Measurements from ENCODE around the gene TSPEAR.

The TSPEAR gene

DNA sequence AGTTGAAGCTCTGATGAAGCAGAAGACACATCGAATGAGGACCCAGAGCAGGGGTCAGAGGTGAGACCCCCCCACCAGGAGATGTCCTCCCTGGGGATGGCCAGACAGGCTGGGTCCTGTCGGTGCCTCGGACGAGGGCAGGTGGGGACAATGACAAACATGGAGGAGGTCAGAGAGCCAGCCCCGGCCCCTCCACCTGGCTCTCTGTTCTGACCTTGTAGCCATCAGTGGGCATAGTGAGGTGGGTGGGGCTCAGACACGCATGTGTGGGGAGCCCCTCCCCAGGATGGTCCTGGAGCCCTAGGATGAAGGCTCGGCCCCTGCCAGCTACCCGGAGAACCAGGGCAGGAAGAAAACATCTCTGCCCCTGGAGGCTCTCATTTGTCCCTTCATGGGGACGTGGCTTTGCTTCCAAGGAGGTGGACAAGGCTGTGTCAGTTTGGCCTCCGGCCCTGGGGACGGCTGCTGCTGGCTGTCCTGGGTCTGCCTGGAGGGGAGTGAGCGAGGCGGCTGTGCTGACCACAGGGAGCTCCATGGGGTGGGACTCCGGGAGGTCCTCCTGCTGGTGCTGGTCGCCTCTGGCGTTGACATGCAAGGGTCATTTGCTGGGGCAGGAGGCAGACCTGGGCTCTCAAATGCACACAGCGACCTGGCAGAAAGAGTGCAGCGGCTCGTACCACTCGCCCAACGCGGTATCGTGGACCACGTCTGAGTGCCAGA is 121.6 kb downstream of the TSPEAR start:
- in situ Hi-C loops (cut with MboI; ENCODE audit: low sequenced_read_pairs, unreplicated experiment): no loop called here
- TF ChIP-seq CTCF (IDR thresholded peaks at IDR 0.05; ENCODE audit: borderline replicate concordance, control extremely low read depth, extremely low read depth, insufficient read depth, missing control alignments): no peak
- DNase-seq (ENCODE audit: low spot score): no peak

GRCh38 chr21:44589094-44589493 is 122.3 kb downstream of the TSPEAR start:
- in situ Hi-C loops (cut with MboI; ENCODE audit: low sequenced_read_pairs, unreplicated experiment): no loop called here
- TF ChIP-seq CTCF (IDR thresholded peaks at IDR 0.05; ENCODE audit: borderline replicate concordance, control extremely low read depth, extremely low read depth, insufficient read depth, missing control alignments): no peak
- DNase-seq (ENCODE audit: low spot score): no peak

GRCh38 chr21:44585892-44586291 is 125.5 kb downstream of the TSPEAR start:
- in situ Hi-C loops (cut with MboI; ENCODE audit: low sequenced_read_pairs, unreplicated experiment): no loop called here
- DNase-seq (ENCODE audit: low spot score): no peak
- no peak for TF ChIP-seq CTCF (IDR thresholded peaks at IDR 0.05; ENCODE audit: borderline replicate concordance, control extremely low read depth, extremely low read depth, insufficient read depth, missing control alignments)

DNA sequence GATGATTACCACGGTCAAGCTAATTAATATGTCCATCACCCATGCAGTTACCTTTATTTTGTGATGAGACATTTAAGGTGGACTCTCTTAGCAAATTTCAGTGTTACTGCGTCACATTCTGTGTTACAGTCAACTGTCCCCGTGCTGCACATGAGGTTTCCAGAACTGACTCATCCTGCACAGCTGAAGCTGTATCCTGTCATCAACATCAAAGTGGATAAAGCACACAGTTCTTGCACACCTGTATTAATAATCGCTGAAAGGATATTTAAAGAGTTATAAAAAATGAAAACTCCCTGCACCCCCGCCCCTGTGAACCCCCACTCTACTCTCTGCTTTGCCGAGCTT is 127.6 kb downstream of the TSPEAR start:
- no peak for TF ChIP-seq CTCF (IDR thresholded peaks at IDR 0.05; ENCODE audit: borderline replicate concordance, control extremely low read depth, extremely low read depth, insufficient read depth, missing control alignments)
- in situ Hi-C loops (cut with MboI; ENCODE audit: low sequenced_read_pairs, unreplicated experiment): no loop called here
- no peak for DNase-seq (ENCODE audit: low spot score)

DNA sequence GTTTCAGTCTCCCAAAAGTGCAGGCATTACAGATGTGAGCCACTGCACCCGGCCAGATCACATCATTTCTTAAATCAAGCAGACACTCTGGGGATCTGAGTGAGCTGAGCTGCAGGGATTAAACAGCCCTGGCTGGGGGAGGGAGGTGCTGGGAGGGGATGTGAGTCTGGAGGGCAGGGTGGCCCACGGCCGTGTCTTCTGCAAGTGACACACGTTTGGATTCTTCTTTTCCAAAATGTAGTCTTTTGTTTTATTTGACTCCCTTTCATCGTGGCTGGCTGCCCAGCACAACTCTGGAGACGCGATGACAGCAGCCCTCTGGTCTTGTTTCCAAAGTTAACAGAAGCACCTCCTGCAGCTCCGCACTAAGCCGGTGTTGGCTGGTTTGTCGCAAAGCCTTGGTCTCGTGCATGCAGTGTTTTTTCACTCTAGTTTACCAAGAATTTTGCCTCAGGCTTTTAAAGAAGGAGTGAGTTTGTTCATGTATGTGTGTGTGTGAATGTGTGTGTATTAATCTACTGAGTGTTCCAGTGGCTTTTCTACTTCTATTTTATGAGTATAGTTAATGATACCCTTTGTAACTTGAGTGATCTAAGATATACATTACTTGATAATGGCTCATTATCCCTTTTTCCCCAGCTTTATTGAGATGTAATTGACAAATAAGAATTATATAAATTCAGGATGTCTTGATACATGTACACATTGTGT is 128.1 kb downstream of the TSPEAR start:
- no peak for TF ChIP-seq CTCF (IDR thresholded peaks at IDR 0.05; ENCODE audit: borderline replicate concordance, control extremely low read depth, extremely low read depth, insufficient read depth, missing control alignments)
- DNase-seq (ENCODE audit: low spot score): no peak
- in situ Hi-C loops (cut with MboI; ENCODE audit: low sequenced_read_pairs, unreplicated experiment): no loop called here

DNA sequence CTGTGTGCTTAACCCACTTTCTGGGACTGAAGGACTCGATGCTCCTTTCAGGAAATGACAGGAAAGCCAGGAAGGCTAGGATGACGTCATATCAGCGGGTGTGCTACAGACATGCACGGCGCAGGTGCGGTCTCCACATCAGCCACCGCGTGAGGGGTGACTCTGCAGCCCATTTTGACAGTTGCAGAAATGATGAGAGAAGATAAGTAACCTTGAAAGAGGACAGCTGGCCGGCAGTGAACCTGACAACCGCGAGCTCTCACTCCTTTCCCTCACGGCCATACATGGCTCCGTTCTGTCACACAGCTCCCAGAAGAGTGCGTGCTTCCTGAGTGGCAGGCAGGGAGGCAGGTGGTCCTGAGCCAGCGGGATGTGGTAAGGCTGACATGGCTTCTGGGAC is 129.3 kb downstream of the TSPEAR start:
- TF ChIP-seq CTCF (IDR thresholded peaks at IDR 0.05; ENCODE audit: borderline replicate concordance, control extremely low read depth, extremely low read depth, insufficient read depth, missing control alignments): no peak
- no peak for DNase-seq (ENCODE audit: low spot score)
- in situ Hi-C loops (cut with MboI; ENCODE audit: low sequenced_read_pairs, unreplicated experiment): no loop called here

All from GM13976 (cell line).